ENCODE measurements around the gene SEC14L3.

DNA sequence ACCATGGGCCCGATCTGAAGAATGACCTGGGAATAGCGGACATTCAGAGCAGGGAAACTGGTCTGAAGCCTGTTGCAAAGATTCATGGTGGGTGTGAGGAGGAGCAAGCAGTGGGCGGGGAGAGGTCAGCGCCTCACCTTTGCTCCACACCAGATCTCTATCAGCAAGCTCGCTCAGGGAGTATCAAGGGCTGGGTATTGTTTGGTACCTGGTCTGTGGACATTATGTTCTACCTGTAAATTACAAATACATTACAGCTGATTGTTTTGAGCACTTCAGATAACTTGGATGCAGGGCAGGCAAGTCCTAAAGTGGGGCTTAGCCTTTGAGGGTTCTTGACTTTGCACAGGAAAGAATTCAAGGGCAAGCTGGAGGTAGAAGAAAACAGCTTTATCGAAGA lies 44.5 kb upstream of the SEC14L3 start:
- no peak for TF ChIP-seq POLR2A (IDR thresholded peaks at IDR 0.05)
- TF ChIP-seq POLR2AphosphoS5 (IDR thresholded peaks at IDR 0.05) = no peak
- no peak for TF ChIP-seq EP300 (IDR thresholded peaks at IDR 0.05; ENCODE audit: low read depth)
- TF ChIP-seq, protein P1, sequence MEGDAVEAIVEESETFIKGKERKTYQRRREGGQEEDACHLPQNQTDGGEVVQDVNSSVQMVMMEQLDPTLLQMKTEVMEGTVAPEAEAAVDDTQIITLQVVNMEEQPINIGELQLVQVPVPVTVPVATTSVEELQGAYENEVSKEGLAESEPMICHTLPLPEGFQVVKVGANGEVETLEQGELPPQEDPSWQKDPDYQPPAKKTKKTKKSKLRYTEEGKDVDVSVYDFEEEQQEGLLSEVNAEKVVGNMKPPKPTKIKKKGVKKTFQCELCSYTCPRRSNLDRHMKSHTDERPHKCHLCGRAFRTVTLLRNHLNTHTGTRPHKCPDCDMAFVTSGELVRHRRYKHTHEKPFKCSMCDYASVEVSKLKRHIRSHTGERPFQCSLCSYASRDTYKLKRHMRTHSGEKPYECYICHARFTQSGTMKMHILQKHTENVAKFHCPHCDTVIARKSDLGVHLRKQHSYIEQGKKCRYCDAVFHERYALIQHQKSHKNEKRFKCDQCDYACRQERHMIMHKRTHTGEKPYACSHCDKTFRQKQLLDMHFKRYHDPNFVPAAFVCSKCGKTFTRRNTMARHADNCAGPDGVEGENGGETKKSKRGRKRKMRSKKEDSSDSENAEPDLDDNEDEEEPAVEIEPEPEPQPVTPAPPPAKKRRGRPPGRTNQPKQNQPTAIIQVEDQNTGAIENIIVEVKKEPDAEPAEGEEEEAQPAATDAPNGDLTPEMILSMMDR (IDR thresholded peaks at IDR 0.05) = no peak
